ENCODE results near the gene EFCAB8. TPM values are rescaled to one million over a fixed set of nuclear protein-coding genes. Genes with fewer than 3 reads are reported as not detected.

Gene EFCAB8
- total and polyA plus RNA-seq, 11 donors = 0.03 to 0.29 (median 0.08) TPM; not detected in 8

- intact Hi-C loops (cut with DNase I) = no loop called here
- no peaks in the 10 kb centered on the region for H3K27me3 ChIP-seq
- no peak overlapping the region for H3K27ac ChIP-seq
- ATAC-seq (no peak), DNase-seq (no peak)
- TF ChIP-seq POLR2A (IDR thresholded peaks at IDR 0.05) (no peak), CTCF (IDR thresholded peaks at IDR 0.05) (no peak)
- peaks cover 0 to 10% (median 0%) of the 10 kb centered on the region in 12 donors for H3K4me1 ChIP-seq
- WGBS, 4 donors = 73 to 92% (median 83%) methylated on average over 5 of the region's 5 CpGs
- no peaks in the 10 kb centered on the region for H3K9me3 ChIP-seq
- peaks cover 0 to 95% (median 86%) of the 10 kb centered on the region in 9 donors for H3K36me3 ChIP-seq
- H3K4me3 ChIP-seq = no peak overlapping the region
Measured at GRCh38 chr20:32846852-32847251, 11.9 kb upstream of the EFCAB8 start.

GRCh38 chr20:32847964-32848363 lies 10.8 kb upstream of the EFCAB8 start:
- H3K4me3 ChIP-seq = no peak overlapping the region
- no peak overlapping the region for H3K27ac ChIP-seq
- H3K36me3 ChIP-seq = peaks cover 0 to 96% (median 83%) of the 10 kb centered on the region in 9 donors
- no peaks in the 10 kb centered on the region for H3K27me3 ChIP-seq
- intact Hi-C loops (cut with DNase I) = no loop called here
- H3K4me1 ChIP-seq = peaks cover 0 to 5% (median 0%) of the 10 kb centered on the region in 12 donors
- TF ChIP-seq POLR2A (IDR thresholded peaks at IDR 0.05) (no peak), CTCF (IDR thresholded peaks at IDR 0.05) (no peak)
- ATAC-seq = no peak
- WGBS, 4 donors = 92 to 95% (median 93%) methylated on average over 5 of the region's 5 CpGs
- no peak for DNase-seq
- H3K9me3 ChIP-seq = no peaks in the 10 kb centered on the region

GRCh38 chr20:32848846-32849245 lies 9.9 kb upstream of the EFCAB8 start:
- no peak for TF ChIP-seq CTCF (IDR thresholded peaks at IDR 0.05)
- TF ChIP-seq POLR2A (IDR thresholded peaks at IDR 0.05) = no peak
- intact Hi-C loops (cut with DNase I) = no loop called here
- ATAC-seq = no peak

GRCh38 chr20:32849577-32849976 lies 9.1 kb upstream of the EFCAB8 start:
- TF ChIP-seq CTCF (IDR thresholded peaks at IDR 0.05) (no peak), POLR2A (IDR thresholded peaks at IDR 0.05) (no peak)
- no peak for DNase-seq
- Histone ChIP-seq H3K36me3 (peaks cover 0 to 98% (median 90%) of the 10 kb centered on the region in 9 donors), H3K27me3 (no peaks in the 10 kb centered on the region), H3K4me3 (no peak overlapping the region), H3K27ac (no peak overlapping the region), H3K9me3 (no peaks in the 10 kb centered on the region), H3K4me1 (peaks cover 0 to 5% (median 0%) of the 10 kb centered on the region in 12 donors)
- WGBS, 4 donors = 54 to 67% (median 60%) methylated on average over 6 of the region's 6 CpGs
- intact Hi-C loops (cut with DNase I) = no loop called here
- ATAC-seq = no peak

More at GRCh38 chr20:32848846-32849245, 9.9 kb upstream of the EFCAB8 start:
- Histone ChIP-seq H3K4me3 (no peak overlapping the region), H3K27me3 (no peaks in the 10 kb centered on the region), H3K36me3 (peaks cover 0 to 94% (median 91%) of the 10 kb centered on the region in 9 donors), H3K27ac (no peak overlapping the region), H3K9me3 (no peaks in the 10 kb centered on the region), H3K4me1 (peaks cover 0 to 5% (median 0%) of the 10 kb centered on the region in 12 donors)
- DNase-seq = no peak
- WGBS, 4 donors = 90 to 93% (median 91%) methylated on average over 6 of the region's 6 CpGs

All from heart left ventricle (tissue), 16 donors.